ENCODE results near the gene LEPR.
"Not testable (repeated sequence)": the region's sequence is repeated elsewhere in the genome, so short reads cannot be mapped to it uniquely, and the experiment has no call there.

The LEPR gene

GRCh38 chr1:65437616-65438015 lies 17.1 kb downstream of the LEPR start:
- DNase-seq = no peak

GRCh38 chr1:65440322-65440900 lies 19.9 kb downstream of the LEPR start:
- DNase-seq = no peak

GRCh38 chr1:65440915-65441314 lies 20.4 kb downstream of the LEPR start:
- no peak for DNase-seq

GRCh38 chr1:65441464-65441863 lies 21.0 kb downstream of the LEPR start:
- DNase-seq = no peak

- no peak for DNase-seq
Observed at GRCh38 chr1:65442442-65442841, 22.0 kb downstream of the LEPR start.

- DNase-seq = no peak
Observed at GRCh38 chr1:65443647-65444046, 23.2 kb downstream of the LEPR start.

- no peak for DNase-seq
Observed at GRCh38 chr1:65444128-65444640, 23.7 kb downstream of the LEPR start.

- DNase-seq = no peak
Observed at GRCh38 chr1:65445837-65446236, 25.4 kb downstream of the LEPR start.

- DNase-seq = no peak
Observed at GRCh38 chr1:65449214-65449823, 28.9 kb downstream of the LEPR start.

GRCh38 chr1:65455678-65456077 lies 35.2 kb downstream of the LEPR start:
- DNase-seq = not testable (repeated sequence)

- DNase-seq = no peak
Observed at GRCh38 chr1:65456481-65456880, 36.0 kb downstream of the LEPR start.

GRCh38 chr1:65457868-65458267 lies 37.4 kb downstream of the LEPR start:
- no peak for DNase-seq

- DNase-seq = no peak
Observed at GRCh38 chr1:65458730-65459396, 38.4 kb downstream of the LEPR start.

GRCh38 chr1:65459397-65459768 lies 38.9 kb downstream of the LEPR start:
- DNase-seq = no peak

- not testable (repeated sequence) for DNase-seq
Observed at GRCh38 chr1:65465837-65466236, 45.4 kb downstream of the LEPR start.

- DNase-seq = no peak
Observed at GRCh38 chr1:65467536-65467935, 47.1 kb downstream of the LEPR start.

GRCh38 chr1:65469126-65469888 lies 48.8 kb downstream of the LEPR start:
- DNase-seq = no peak

GRCh38 chr1:65469889-65470340 lies 49.4 kb downstream of the LEPR start:
- no peak for DNase-seq

Measured in activated naive CD4-positive, alpha-beta T cell (primary cell).